Measurements from ENCODE around the gene ACOXL. TPM values are rescaled to one million over a fixed set of nuclear protein-coding genes. Genes with fewer than 3 reads are reported as not detected.

Gene ACOXL
- total and polyA plus RNA-seq, 2 of the 8 experiments (the other 6 are each of a cell fraction or from before 2014, with no cell fraction given) = 11.4 to 20.6 TPM

DNA sequence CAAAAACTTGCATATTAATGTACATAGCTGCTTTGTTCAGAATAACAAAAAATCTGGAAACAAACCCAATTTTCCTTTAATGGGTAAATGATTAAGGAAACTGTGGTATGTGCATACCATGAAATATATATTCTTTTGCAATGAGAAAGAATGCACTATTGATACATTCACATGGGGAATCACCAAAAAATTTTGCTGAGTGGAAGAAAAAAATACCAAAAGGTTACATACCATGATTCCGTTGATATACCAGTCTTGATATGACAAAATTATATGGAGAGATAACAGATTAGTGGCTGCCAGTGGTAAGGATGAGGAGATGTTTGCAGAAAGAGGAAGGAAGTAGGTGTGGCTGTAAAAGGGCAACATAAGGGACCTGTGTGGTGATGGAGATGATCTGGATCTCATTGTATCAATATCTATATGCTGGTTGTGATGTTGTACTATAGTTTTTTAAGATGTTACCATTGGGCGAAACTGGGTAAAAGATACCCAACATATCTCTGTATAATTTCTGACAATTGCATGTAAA is 333.8 kb downstream of the ACOXL start (continued):
- TF ChIP-seq, protein P1, sequence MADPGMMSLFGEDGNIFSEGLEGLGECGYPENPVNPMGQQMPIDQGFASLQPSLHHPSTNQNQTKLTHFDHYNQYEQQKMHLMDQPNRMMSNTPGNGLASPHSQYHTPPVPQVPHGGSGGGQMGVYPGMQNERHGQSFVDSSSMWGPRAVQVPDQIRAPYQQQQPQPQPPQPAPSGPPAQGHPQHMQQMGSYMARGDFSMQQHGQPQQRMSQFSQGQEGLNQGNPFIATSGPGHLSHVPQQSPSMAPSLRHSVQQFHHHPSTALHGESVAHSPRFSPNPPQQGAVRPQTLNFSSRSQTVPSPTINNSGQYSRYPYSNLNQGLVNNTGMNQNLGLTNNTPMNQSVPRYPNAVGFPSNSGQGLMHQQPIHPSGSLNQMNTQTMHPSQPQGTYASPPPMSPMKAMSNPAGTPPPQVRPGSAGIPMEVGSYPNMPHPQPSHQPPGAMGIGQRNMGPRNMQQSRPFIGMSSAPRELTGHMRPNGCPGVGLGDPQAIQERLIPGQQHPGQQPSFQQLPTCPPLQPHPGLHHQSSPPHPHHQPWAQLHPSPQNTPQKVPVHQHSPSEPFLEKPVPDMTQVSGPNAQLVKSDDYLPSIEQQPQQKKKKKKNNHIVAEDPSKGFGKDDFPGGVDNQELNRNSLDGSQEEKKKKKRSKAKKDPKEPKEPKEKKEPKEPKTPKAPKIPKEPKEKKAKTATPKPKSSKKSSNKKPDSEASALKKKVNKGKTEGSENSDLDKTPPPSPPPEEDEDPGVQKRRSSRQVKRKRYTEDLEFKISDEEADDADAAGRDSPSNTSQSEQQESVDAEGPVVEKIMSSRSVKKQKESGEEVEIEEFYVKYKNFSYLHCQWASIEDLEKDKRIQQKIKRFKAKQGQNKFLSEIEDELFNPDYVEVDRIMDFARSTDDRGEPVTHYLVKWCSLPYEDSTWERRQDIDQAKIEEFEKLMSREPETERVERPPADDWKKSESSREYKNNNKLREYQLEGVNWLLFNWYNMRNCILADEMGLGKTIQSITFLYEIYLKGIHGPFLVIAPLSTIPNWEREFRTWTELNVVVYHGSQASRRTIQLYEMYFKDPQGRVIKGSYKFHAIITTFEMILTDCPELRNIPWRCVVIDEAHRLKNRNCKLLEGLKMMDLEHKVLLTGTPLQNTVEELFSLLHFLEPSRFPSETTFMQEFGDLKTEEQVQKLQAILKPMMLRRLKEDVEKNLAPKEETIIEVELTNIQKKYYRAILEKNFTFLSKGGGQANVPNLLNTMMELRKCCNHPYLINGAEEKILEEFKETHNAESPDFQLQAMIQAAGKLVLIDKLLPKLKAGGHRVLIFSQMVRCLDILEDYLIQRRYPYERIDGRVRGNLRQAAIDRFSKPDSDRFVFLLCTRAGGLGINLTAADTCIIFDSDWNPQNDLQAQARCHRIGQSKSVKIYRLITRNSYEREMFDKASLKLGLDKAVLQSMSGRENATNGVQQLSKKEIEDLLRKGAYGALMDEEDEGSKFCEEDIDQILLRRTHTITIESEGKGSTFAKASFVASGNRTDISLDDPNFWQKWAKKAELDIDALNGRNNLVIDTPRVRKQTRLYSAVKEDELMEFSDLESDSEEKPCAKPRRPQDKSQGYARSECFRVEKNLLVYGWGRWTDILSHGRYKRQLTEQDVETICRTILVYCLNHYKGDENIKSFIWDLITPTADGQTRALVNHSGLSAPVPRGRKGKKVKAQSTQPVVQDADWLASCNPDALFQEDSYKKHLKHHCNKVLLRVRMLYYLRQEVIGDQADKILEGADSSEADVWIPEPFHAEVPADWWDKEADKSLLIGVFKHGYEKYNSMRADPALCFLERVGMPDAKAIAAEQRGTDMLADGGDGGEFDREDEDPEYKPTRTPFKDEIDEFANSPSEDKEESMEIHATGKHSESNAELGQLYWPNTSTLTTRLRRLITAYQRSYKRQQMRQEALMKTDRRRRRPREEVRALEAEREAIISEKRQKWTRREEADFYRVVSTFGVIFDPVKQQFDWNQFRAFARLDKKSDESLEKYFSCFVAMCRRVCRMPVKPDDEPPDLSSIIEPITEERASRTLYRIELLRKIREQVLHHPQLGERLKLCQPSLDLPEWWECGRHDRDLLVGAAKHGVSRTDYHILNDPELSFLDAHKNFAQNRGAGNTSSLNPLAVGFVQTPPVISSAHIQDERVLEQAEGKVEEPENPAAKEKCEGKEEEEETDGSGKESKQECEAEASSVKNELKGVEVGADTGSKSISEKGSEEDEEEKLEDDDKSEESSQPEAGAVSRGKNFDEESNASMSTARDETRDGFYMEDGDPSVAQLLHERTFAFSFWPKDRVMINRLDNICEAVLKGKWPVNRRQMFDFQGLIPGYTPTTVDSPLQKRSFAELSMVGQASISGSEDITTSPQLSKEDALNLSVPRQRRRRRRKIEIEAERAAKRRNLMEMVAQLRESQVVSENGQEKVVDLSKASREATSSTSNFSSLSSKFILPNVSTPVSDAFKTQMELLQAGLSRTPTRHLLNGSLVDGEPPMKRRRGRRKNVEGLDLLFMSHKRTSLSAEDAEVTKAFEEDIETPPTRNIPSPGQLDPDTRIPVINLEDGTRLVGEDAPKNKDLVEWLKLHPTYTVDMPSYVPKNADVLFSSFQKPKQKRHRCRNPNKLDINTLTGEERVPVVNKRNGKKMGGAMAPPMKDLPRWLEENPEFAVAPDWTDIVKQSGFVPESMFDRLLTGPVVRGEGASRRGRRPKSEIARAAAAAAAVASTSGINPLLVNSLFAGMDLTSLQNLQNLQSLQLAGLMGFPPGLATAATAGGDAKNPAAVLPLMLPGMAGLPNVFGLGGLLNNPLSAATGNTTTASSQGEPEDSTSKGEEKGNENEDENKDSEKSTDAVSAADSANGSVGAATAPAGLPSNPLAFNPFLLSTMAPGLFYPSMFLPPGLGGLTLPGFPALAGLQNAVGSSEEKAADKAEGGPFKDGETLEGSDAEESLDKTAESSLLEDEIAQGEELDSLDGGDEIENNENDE (IDR thresholded peaks at IDR 0.05; ENCODE audit: insufficient replicate concordance, low read length) = no peak
- no peak for TF ChIP-seq JUND (IDR thresholded peaks at IDR 0.05; ENCODE audit: low read length)
- TF ChIP-seq NANOG (IDR thresholded peaks at IDR 0.05; ENCODE audit: insufficient read depth, low read depth, low read length, poor library complexity, severe bottlenecking) = no peak
- TF ChIP-seq KDM5A (IDR thresholded peaks at IDR 0.05; ENCODE audit: low read length) = no peak
- no peak for TF ChIP-seq TAF1 (IDR thresholded peaks at IDR 0.05; ENCODE audit: low read depth, low read length)
- TF ChIP-seq SP2 (IDR thresholded peaks at IDR 0.05; ENCODE audit: low read length) = no peak
- TF ChIP-seq TAF7 (optimal IDR thresholded peaks at IDR 0.05; ENCODE audit: borderline replicate concordance, low read depth, low read length) = no peak
- TF ChIP-seq BCL11A (IDR thresholded peaks at IDR 0.05; ENCODE audit: low read depth in 2 of 2, low read length in 2 of 2) = no peak
- TF ChIP-seq GABPA (IDR thresholded peaks at IDR 0.05; ENCODE audit: borderline replicate concordance, insufficient read depth, low read length) = no peak
- no peak for TF ChIP-seq PHF8 (conservative IDR thresholded peaks at IDR 0.05; ENCODE audit: low read depth, low read length)
- no peak for TF ChIP-seq MAFK (IDR thresholded peaks at IDR 0.05; ENCODE audit: low read depth, low read length)
- TF ChIP-seq SP4 (IDR thresholded peaks at IDR 0.05; ENCODE audit: low read length) = no peak
